Heart left ventricle (tissue), 16 donors: ENCODE measurements around the gene ZNF618. TPM values are rescaled to one million over a fixed set of nuclear protein-coding genes. Genes with fewer than 3 reads are reported as not detected.

Experiments used
- ATAC-seq, 4 donors: fragments of 200-7000 bp; cut with Tn5 transposase; one replicate each; pipeline ENCODE4 v1.9.1; 2020 to 2022; ENCODE audit warnings: moderate library complexity in 4 of 4, mild to moderate bottlenecking in 3 of 4, moderate number of reproducible peaks in 1 of 4
- DNase-seq, 5 donors: peaks; one replicate each; pipeline ENCODE4 v3.0.0-alpha.2; 2020
- H3K27ac ChIP-seq, 12 donors: fragments of 200-600 bp; sonication (generic) in 4 of 12; one replicate each; pipeline versions ENCODE4 v1.5.0 to v1.8.0; 2016 to 2022; ENCODE audit warnings: mild to moderate bottlenecking in 2 of 12
- H3K27me3 ChIP-seq, 9 donors: fragments of 200-600 bp; sonication (generic) in 2 of 9; one replicate each; pipeline versions ENCODE4 v1.5.1 to v1.8.0; 2016 to 2022; ENCODE audit warnings: mild to moderate bottlenecking in 3 of 9
- H3K36me3 ChIP-seq, 9 donors: fragments of 200-600 bp; sonication (generic) in 2 of 9; one replicate each; pipeline versions ENCODE4 v1.5.0 to v1.8.0; 2018 to 2022; ENCODE audit warnings: mild to moderate bottlenecking in 2 of 9
- H3K4me1 ChIP-seq, 12 donors: fragments of 200-600 bp; sonication (generic) in 4 of 12; one replicate each; pipeline versions ENCODE4 v1.5.0 to v1.8.0; 2016 to 2022; ENCODE audit warnings: mild to moderate bottlenecking in 3 of 12
- H3K4me3 ChIP-seq, 12 donors: fragments of 200-600 bp; sonication (generic) in 4 of 12; one replicate each; pipeline versions ENCODE4 v1.5.0 to v1.8.0; 2017 to 2022; ENCODE audit warnings: mild to moderate bottlenecking in 9 of 12, moderate library complexity in 4 of 12
- H3K9me3 ChIP-seq, 12 donors: fragments of 200-600 bp; sonication (generic) in 4 of 12; one replicate each; pipeline versions ENCODE4 v1.5.0 to v1.8.0; 2016 to 2022; ENCODE audit warnings: mild to moderate bottlenecking in 1 of 12
- POLR2A ChIP-seq, 2 donors: fragments of 450-650 bp; IDR thresholded peaks; one replicate each; pipeline ENCODE4 v1.6.1; 2017; ENCODE audit warnings: antibody characterized with exemption in 2 of 2, mild to moderate bottlenecking in 2 of 2, moderate library complexity in 2 of 2
- WGBS, 4 donors: extraction: QIAGEN DNeasy Blood & Tissue Kit in 2 of 4; methylation state at CpG; one replicate each; pipeline versions ENCODE4 v1.1.5 to v1.1.7; 2013 to 2018; 5-methylcytosine and 5-hydroxymethylcytosine counted together
- intact Hi-C, 10 donors: fragments of 100-400 bp; cut with DNase I; formaldehyde crosslinking; loops; one replicate each; pipeline versions ENCODE4 v1.11.1 to v1.14.2; 2022
- polyA plus RNA-seq, 2 donors: library from polyadenylated mRNA; stranded (reverse); fragments of 200-250 nt; gene quantifications; one replicate each; pipeline ENCODE4 v1.2.3, GENCODE V29; 2013
- total RNA-seq, 9 donors: library from RNA; depleted of rRNA in 2 of 9; stranded (reverse); fragments of >200 nt in 2 of 9; fragmentation: NEBNext Ultra II Directional in 3 of 9; extraction: Animal tissue kit (Norgen Biotek cat#: 25700) in 3 of 9; gene quantifications; one replicate each; pipeline versions ENCODE4 v1.1.0 to v1.2.4, GENCODE V29; 2016 to 2023
- TF ChIP-seq, protein P1 (sequence below), 12 donors: fragments of 200-600 bp; sonication (generic) in 4 of 12; IDR thresholded peaks; one replicate each; pipeline versions ENCODE4 v1.5.0 to v1.8.0; 2018 to 2022; ENCODE audit warnings: antibody characterized with exemption in 12 of 12, mild to moderate bottlenecking in 5 of 12
- donor health status: ischemic (EF 13 %, LVEDD 7.1; RV severe dilation, severe dysfunction).
- donor health status: healthy with polysubstance abuse.
- donor health status: DM: no; HTN: yes; CAD: no.
- donor health status: DM: no; HTN: no; CAD: no.
- donor health status: ischemic (EF 25% LVEDD 6.9; RV normal size, moderate dysfunction).
- donor health status: ischemic (EF 25% LVEDD 5.7; RV mildly dilated, moderate dysfunction).
- donor health status: healthy.
- donor health status: DM: yes; HTN: yes; CAD: no.
- donor health status: ischemic (EF 35%, LVEDD 5.7; RV mildly dilated, moderate dysfunction).
- donor health status: nonischemic (EF 11% LVEDD 7.7; RV severe dilation, severe dysfunction).
- donor health status: DM: yes; HTN: yes; CAD: no.
- donor health status: PGD.
- donor health status: ischemic (EF 29% LVEDD 5.4; RV normal size, mild dysfunction).
- donor health status: nonischemic (EF 23%, LVEDD 6.1; RV moderate dilation, normal function).

ZNF618 gene
- total and polyA plus RNA-seq, 11 donors = 0.81 to 4.2 (median 1.7) TPM

GRCh38 chr9:114105236-114105635 lies 229.1 kb downstream of the ZNF618 start:
- Histone ChIP-seq H3K4me3 (no peak overlapping the region), H3K27me3 (peaks cover 0 to 7% (median 0%) of the 10 kb centered on the region in 9 donors), H3K4me1 (peaks cover 0 to 9% (median 0%) of the 10 kb centered on the region in 12 donors), H3K36me3 (no peaks in the 10 kb centered on the region), H3K27ac (no peak overlapping the region), H3K9me3 (peaks cover 0 to 12% (median 2%) of the 10 kb centered on the region in 12 donors)
- ATAC-seq (no peak), DNase-seq (no peak)
- TF ChIP-seq, protein P1, sequence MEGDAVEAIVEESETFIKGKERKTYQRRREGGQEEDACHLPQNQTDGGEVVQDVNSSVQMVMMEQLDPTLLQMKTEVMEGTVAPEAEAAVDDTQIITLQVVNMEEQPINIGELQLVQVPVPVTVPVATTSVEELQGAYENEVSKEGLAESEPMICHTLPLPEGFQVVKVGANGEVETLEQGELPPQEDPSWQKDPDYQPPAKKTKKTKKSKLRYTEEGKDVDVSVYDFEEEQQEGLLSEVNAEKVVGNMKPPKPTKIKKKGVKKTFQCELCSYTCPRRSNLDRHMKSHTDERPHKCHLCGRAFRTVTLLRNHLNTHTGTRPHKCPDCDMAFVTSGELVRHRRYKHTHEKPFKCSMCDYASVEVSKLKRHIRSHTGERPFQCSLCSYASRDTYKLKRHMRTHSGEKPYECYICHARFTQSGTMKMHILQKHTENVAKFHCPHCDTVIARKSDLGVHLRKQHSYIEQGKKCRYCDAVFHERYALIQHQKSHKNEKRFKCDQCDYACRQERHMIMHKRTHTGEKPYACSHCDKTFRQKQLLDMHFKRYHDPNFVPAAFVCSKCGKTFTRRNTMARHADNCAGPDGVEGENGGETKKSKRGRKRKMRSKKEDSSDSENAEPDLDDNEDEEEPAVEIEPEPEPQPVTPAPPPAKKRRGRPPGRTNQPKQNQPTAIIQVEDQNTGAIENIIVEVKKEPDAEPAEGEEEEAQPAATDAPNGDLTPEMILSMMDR (IDR thresholded peaks at IDR 0.05) = no peak
- TF ChIP-seq POLR2A (IDR thresholded peaks at IDR 0.05) = no peak
- intact Hi-C loops = loop anchor here in 7 of 10 donors (5.0 kb wide), 4 partner anchors 47 to 187 kb away; no protein-coding TSS in a partner anchor
- WGBS, 4 donors = 67 to 71% (median 68%) methylated on average over 5 of the region's 5 CpGs

Other genes starting within 250 kb of the ZNF618 start
- gene AMBP, start 202.0 kb downstream of the ZNF618 start, total RNA-seq = under 1 TPM in 2 of 9 donors, not detected in 7; 0.20 to 0.32 TPM
- under 1 TPM in 1 of 2 donors, not detected in 1; 0.08 TPM for gene AMBP, start 202.0 kb downstream of the ZNF618 start, polyA plus RNA-seq
- under 1 TPM in 1 of 9 donors, not detected in 8; 0.21 TPM for gene KIF12, start 223.0 kb downstream of the ZNF618 start, total RNA-seq
- under 1 TPM in 1 of 2 donors, not detected in 1; 0.08 TPM for gene KIF12, start 223.0 kb downstream of the ZNF618 start, polyA plus RNA-seq